HG02870 (cell line): Measurements from ENCODE around the gene RHBDL1.
A peak's percentile ranks its signal among the peaks of the same experiment; 100 is the strongest.

Experiments used
- ATAC-seq: cut with Tn5 transposase; IDR thresholded peaks from one replicate; pipeline ENCODE4 v1.9.1; 2021; ENCODE audit warnings: mild to moderate bottlenecking, moderate library complexity; ENCODE audit not compliant: unreplicated experiment

The RHBDL1 gene

DNA sequence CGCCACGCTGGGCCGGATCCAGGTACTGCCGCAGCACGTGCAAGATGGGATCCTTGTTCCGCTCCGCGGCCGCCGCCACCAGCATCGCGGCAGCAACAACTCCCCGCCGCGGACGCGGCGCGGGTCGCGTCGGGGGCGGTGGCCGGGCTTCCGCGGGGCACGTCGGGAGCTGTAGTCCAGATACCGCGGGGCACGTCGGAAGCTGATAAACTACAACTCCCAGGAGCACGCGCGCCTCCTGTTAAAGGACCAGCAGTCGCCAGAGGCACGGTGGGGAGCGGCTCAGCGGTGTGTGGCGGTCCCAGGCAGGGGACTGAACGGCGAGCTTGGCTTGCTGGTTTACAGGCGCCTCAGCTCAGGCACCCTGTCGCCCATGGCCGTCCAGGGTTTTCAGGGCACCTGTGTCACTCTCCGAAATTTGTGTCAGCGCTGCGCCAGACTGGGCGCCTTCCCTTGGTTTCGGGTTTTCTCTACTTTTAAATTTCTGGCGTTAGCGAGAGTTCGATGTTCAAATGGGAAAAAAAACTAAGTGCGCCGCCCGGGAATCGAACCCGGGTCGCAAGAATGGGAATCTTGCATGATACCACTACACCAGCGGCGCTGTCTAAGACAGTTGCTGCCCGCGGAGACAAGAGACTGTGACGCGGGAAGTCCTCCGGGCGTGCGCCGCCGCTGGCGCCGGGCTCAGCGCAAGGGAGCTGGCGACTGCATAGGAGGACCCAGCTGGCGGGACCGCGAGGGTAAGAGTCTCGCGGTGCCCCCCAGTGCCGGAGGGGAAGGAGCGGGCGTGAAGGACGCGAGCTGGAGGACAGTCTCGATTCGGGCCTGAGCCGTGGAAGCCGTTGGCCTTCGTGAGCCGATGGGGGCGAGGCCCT is 39.0 kb upstream of the RHBDL1 start, which contains the start of gene METTL26:
Gene METTL26, minus strand, starts transcription at position 100 of the 875 bp plus-strand sequence. Its CDS starts 15 bp downstream, at position 85.
- peak; percentile 63 for ATAC-seq

- ATAC-seq: no peak
These were observed 38.1 kb upstream of the RHBDL1 start for GRCh38 chr16:637081-638018.

- ATAC-seq: no peak
These were observed 37.4 kb upstream of the RHBDL1 start for GRCh38 chr16:638034-638543.

DNA sequence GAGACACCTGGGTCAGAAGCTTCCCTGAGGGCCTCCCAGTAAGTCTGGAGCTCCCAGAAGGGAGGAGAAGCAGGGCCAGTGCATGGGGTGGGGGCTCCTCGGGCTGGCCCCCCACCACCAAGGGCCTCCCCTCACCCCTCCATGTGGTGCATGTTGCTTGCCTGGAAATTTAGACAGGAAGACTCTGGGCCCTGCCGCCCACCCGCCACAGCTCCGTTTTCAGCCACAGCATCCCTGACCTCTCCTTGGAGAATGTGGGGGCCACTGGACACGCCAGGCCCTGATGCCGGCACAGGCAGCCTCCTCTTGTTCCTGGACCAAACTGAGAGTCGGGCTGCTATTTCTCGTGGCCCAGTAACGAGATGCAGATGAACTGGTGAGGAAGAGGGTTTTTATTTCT is 36.6 kb upstream of the RHBDL1 start:
- ATAC-seq: no peak

DNA sequence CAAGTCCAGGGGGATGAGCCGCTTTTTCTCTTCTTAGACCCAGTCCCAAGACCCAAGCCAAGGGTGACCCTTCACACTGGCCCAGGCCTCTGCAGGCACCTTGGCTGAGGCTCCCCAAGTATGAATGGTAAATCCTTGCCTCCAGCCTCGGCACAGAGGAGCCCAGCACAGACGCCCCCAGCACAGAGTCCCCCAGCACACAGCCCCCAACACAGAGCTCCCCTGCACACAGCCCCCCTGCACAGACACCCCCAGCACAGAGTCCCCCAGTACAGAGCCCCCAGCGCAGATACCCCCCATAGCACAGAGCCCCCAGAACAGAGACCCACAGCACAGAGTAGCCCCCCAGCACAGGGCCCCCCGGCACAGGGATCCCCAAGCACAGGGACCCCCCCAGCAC is 34.9 kb upstream of the RHBDL1 start:
- ATAC-seq: no peak

GRCh38 chr16:641326-642188 is 33.9 kb upstream of the RHBDL1 start, which contains the start of gene MCRIP2:
Gene MCRIP2, plus strand, starts transcription at chr16:641828. Its CDS starts 164 bp downstream, at chr16:641992.
- peak; percentile 43 for ATAC-seq

GRCh38 chr16:642189-643049 is 33.1 kb upstream of the RHBDL1 start:
- peak; percentile 28 for ATAC-seq

DNA sequence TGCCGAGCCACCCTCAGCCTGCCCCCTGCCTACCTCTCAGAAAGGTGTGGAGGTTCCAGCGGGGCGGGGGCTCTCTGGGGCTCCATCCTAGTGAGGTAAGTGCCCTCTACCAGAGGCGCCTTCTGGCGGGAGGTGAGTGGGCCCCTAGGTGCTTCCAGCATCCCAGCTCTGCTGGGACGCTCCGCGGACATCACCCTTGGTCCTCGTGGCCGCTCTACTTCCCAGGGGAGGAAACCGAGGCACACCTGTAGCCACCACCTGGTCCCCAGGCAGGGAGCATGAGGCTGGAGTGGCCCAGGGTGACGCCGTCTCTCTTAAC is 32.5 kb upstream of the RHBDL1 start:
- no peak for ATAC-seq

- no peak for ATAC-seq
These were observed 30.9 kb upstream of the RHBDL1 start for GRCh38 chr16:644556-644955.

DNA sequence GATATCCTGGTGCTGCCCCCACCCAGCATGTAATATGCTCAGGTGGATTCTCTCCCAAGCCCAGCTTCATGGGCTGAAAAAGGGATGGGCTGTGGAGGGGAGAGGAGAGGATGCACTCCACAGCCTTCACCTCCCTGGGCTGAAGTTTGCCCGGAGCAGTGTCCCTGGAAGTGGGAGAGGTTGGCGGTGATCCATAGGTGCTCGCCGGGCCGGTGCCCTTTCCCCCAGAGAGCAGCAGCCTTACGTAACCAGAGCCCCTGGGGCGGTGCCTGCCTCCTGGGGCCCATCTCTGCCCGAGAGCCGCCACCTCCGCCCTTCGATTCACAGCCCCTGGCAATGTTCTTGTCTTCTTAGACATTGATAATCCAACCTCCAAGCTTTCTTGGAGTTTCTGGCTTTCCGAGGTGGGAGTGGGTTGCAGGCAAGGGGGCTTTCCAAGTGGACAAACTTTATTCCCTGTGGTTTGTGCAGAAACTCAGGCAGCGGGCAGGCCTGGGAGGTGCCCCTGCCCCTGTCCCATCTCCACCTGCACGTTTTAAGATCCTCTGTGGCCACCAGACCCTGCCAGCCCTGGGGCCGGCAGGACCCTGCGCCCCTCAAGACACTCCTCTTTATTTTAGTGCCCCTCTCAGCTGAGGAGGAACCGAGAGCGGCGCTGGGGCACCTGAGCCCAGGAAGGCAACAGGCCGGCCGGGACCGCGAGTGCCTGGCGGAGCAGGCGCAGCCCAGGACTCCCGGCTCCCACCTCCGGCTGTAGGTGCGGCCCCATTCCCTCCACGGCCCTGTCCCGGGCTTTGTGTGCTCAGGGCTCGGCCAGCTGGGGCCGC is 29.4 kb upstream of the RHBDL1 start:
- ATAC-seq: no peak

- ATAC-seq: no peak
These were observed 28.7 kb upstream of the RHBDL1 start for GRCh38 chr16:646679-647172.

DNA sequence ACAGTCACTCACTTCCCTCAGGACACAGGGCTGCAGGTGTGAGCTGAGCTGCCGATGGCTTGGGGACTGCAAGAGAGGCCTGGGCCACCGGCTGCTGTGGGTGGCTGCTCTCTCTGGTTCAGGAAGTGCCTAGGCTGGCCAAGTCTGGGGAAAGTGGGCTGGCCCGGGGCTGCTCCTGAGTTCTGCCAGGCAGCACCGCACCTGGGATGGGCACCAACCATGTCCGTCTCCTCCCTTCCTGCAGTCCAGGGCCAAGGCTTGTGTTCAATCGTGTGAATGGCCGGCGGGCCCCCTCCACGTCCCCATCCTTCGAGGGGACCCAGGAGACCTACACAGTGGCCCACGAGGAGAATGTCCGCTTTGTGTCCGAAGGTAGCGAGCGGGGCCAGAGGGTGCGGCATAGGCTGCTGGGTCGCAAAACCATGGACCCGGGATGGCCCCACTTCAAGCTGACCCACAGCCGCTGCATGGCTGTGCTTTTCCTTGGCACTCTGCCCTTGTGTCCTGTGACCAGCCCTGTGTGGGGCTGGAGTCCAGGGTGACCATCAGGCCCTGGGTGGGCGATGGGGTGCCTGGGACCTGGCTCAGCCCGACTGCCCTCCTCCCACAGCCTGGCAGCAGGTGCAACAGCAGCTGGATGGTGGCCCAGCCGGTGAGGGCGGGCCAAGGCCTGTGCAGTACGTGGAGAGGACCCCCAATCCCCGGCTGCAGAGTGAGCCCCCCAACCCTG is 28.1 kb upstream of the RHBDL1 start:
- ATAC-seq: no peak

DNA sequence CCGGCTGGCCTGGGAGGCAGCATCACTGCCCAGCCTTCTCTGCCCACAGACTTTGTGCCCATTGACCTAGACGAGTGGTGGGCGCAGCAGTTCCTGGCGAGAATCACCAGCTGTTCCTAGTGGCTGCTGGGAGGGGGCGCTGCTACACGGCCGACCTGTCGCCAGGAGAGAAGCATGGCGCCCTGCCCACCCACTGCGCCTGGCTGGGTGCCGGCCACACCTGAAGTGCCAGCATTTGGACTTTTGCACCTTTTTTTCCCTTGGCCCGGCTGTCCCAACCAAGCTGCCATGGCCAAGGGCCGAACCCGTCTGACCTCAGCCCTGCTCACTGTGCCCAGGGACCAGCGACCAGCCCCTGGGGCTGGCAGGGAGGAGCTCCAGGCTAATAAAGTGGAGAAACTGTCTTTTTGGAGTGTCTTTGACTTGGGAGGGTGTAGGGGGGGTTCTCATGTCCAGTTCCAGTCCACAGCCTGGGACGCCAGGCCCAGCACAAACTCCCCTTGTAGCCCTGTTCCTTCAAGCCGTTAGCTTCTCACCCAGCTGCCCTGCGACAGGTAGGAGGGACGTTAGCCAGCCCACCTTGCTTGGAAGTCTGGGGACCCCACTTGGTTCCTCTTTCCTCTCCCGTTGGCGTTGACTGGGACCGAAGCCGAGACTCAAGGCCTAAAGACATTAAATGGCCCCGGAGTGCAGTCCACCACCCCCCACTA is 27.2 kb upstream of the RHBDL1 start:
- no peak for ATAC-seq

- ATAC-seq: peak; percentile 80
These were observed 26.5 kb upstream of the RHBDL1 start, which contains the start of gene WDR90 for GRCh38 chr16:648781-649589. Gene WDR90, plus strand, starts transcription at chr16:649365. Its CDS starts 52 bp downstream, at chr16:649417.

DNA sequence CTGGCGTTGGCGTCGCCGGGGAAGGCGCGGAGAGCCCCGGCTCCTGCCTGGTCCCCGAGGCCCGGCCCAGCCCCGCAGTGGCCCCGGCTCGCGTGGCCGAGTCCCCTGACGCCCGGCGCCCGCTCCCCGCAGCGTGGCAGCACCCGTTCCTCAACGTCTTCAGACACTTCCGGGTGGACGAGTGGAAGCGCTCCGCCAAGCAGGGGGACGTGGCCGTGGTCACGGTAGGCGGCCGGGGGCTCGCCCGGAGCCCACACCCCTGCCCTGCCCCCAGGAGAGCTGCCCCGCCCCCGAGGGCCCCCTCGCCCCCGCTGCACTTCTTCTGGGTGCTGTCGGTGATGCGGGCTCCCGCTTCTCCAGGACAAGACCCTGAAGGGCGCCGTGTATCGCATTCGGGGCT is 25.8 kb upstream of the RHBDL1 start:
- ATAC-seq: no peak

DNA sequence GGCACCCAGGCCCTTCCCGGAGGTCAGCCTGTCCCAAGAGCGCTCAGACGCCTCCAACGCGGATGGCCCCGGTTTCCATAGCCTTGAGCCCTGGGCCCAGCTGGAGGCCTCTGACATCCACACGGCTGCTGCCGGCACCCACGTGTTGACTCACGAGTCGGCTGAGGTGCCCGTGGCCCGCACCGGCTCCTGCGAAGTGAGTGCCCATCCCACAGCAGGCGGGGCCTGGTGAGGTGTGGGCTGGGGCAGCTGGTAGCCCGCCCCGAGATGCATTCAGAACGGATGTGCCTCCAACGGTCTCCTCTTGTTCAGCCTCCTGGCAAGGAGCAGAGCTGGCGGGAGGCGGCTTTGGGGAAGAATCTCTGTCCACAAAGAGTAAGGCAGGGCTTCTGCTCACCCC is 23.6 kb upstream of the RHBDL1 start:
- ATAC-seq: no peak
